Measurements from ENCODE around the gene KLK12.

- TF ChIP-seq EZH2 (IDR thresholded peaks at IDR 0.05; ENCODE audit: borderline replicate concordance, low read depth, low read length, severe bottlenecking) (no peak), POLR2AphosphoS5 (IDR thresholded peaks at IDR 0.05; ENCODE audit: insufficient read depth, low read depth, low read length) (no peak), POLR2A (IDR thresholded peaks at IDR 0.05; ENCODE audit: low read depth, low read length) (no peak)
- TF ChIP-seq, protein P1, sequence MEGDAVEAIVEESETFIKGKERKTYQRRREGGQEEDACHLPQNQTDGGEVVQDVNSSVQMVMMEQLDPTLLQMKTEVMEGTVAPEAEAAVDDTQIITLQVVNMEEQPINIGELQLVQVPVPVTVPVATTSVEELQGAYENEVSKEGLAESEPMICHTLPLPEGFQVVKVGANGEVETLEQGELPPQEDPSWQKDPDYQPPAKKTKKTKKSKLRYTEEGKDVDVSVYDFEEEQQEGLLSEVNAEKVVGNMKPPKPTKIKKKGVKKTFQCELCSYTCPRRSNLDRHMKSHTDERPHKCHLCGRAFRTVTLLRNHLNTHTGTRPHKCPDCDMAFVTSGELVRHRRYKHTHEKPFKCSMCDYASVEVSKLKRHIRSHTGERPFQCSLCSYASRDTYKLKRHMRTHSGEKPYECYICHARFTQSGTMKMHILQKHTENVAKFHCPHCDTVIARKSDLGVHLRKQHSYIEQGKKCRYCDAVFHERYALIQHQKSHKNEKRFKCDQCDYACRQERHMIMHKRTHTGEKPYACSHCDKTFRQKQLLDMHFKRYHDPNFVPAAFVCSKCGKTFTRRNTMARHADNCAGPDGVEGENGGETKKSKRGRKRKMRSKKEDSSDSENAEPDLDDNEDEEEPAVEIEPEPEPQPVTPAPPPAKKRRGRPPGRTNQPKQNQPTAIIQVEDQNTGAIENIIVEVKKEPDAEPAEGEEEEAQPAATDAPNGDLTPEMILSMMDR (IDR thresholded peaks at IDR 0.05; ENCODE audit: extremely low read depth in 1 of 2, insufficient read depth in 1 of 2, low read depth in 1 of 2, low read length in 2 of 2), result no peak
Observed at GRCh38 chr19:51036519-51036918, 1.7 kb upstream of the KLK12 start.

All from endothelial cell of umbilical vein (primary cell).